HG03575 (cell line): ENCODE results near the gene RNF11.

Experiments used
- ATAC-seq: cut with Tn5 transposase; IDR thresholded peaks from one replicate; pipeline ENCODE4 v1.9.1; 2021; ENCODE audit not compliant: unreplicated experiment, insufficient number of reproducible peaks, low FRiP score; ENCODE audit errors: extremely low read depth

RNF11 gene

DNA sequence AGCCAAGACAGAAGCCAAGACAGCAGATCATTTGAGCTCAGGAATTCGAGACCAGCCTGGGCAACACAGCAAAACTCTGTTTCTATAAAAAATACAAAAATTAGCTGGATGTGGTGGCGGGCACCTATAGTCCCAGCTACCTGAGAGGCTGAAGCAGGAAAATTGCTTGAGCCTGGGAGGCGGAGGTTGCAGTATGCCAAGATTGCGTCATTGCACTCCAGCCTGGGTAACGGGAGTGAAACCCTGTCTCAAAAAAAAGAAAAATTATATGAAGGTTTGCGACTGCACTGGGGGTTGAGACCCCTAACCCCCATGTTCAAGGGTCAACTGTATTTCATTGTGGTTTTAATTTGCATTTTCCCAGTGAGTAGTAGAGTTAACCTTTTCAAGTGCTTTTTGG lies 16.3 kb downstream of the RNF11 start:
- ATAC-seq, result no peak

DNA sequence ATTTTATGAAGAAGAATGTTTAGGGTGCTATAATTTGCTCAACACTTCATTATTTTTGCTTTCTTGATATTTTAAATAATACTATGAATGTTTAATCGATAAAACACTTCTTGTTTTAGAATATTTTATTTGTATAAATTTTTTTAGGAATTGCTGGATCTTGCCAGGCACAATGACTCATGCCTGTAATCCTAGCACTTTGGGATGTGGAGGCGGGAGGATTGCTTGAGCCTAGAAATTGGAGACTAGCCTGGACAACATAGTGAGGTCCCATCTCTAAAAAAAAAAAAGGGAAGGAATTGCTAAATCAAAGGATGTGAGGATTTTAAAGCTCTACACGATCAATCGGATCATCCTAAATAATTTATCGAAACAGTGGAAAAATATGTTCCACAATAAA lies 17.6 kb downstream of the RNF11 start:
- no peak for ATAC-seq

DNA sequence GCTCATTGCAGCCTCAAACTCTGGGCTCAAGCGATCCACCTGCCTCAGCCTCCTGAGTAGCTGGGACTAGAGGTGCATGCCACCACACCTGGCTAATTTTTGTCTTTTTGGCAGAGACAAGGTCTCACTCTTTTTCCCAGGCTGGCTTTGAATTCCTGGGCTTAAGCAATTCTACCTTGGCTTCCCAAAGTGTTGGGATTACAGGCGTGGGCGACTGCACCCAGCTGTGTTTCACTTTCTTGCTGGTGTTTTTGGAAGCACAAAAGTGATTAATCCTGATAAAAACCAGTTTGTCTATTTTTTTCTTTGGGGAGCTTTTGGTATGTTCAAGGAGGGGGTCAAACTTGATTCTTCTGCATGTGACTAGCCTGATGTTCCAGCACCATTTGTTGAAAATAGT lies 19.3 kb downstream of the RNF11 start:
- ATAC-seq, result no peak

DNA sequence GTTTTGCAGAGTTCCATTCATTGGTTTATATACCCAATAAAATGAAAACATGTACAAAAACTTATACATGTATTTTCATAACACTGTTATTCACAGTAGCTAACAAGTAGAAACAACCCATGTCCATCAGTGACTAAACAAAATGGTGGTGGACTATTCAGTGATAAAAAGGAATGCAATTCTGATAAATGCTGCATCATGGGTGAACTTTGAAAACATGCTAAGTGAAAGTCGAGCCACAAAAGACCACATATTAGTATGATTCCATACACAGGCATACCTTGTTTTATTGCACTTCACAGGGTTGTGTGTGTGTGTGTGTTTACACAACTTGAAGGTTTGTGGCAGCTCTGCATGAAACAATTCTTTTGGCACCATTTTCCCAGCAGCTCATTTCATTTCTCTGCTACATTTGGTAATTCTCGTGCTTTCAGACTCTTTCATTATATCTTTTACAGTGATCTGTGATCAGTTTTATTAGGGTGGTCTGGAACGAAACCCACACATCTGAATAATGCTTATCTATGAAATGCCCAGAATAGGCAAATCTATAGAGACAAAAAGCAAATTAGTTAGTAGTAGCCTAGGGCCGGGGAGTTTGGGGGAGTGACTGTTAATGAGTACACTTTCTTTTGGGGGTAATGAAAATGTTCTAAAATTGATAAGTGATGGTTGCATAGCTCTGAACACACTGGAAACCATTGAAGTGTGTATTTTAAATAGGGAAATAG lies 27.2 kb downstream of the RNF11 start:
- ATAC-seq, result no peak

DNA sequence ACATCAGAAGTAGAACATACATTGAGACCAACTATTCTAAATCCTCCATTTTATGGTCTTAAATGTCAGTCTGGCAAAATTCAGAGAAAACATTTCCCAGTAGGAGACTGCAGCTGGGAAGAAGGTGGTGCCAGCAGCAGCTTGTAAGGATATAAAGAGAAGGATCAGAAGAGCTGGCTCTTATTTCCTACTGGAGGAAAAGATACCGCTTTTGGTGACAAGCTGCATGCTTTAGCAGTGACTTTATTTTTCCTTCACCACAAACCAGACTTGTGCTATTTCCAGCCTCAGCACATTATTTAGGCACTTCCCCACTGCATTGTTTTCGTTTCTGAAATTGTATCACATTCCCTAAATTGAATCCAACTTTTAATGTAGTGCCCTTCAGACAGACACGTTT lies 28.4 kb downstream of the RNF11 start:
- ATAC-seq, result no peak

DNA sequence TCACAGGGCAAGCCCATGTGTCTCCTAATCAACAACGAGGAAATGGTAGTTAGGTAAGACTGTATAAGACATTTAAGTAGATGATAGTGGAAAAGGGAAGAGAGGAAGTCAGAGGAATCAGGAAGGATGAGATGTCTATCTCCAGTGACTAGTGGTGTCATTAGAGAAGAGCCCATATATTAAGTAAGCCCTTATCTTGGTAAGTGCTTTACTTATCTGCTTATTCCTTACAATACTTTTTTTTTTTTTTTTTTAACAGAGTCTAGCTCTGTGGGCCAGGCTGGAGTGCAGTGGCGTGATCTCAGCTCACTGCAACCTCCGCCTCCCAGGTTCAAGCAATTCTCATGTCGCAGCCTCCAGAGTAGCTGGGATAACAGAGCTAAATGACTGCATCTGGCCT lies 29.5 kb downstream of the RNF11 start:
- ATAC-seq, result no peak

DNA sequence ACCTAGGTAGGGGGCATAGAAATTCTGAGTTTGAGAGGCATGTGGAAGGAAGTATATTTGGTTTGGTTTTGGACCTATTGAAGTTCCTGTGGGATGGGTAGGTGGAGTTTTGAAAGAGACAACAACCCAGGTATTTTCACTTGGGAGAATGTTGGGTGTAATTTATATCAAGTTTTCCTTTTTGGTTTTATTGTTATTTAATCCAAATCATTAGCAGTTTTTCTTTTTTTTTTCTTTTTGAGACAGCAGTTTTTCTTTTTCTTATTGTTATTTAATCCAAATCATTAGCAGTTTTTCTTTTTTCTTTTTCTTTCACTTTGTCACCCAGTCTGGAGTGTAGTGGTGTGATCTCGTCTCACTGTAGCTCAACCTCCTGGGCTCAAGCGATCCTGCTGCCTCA lies 30.1 kb downstream of the RNF11 start:
- no peak for ATAC-seq

DNA sequence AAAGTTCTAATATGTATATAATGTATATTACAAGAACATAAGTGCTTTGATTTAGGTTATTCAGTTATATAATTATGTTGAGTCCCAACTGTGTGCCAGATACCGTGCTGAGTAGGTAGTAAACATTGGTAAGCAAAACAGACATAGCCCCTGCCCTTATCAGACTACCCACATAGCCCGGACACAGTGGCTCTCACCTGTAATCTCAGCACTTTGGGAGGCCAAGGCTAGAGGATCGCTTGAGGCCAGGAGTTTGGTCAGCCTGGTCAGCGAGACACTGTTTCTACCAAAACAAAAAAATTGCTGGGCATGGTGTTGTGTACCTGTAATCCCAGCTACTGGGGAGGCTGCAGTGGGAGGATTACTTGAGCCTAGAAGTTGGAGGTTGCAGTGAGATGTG lies 30.7 kb downstream of the RNF11 start:
- no peak for ATAC-seq

DNA sequence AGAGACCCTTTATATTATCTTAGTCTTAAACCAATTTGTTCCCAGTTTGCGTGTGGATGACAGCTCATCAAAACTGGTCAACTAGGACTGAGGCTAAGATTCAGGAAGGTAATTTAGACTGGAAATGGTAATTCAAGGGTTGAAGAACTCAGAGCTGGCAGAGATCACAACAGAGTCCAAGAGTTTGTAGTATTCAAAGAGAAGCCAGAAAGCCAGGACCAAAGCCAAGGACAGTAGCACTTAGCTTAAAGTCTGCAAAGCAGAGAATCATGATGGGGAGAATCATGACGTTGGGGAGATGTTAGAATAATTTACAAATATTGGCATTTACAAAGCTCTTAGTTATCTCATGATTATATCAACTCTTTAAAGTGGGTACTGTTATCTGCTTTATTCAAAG lies 32.6 kb downstream of the RNF11 start:
- no peak for ATAC-seq

DNA sequence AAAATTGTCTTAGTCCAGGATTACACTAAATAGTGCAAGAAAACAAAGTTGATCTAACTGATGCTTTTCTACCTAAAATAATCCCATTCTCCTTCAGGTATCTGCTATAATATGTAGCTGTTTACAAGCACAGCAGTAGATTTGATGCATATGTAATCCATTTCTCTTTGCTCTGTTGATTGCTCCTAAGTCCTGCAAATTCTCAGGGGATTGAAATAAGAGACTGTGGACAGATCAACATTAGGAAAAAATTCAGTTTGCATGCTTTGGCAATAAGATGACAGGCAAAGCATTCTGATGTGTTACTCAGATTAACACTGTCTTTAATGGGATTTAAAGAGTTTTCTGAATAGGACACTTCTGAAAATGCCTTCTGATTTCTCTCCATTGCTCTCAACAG lies 34.7 kb downstream of the RNF11 start:
- ATAC-seq, result no peak

DNA sequence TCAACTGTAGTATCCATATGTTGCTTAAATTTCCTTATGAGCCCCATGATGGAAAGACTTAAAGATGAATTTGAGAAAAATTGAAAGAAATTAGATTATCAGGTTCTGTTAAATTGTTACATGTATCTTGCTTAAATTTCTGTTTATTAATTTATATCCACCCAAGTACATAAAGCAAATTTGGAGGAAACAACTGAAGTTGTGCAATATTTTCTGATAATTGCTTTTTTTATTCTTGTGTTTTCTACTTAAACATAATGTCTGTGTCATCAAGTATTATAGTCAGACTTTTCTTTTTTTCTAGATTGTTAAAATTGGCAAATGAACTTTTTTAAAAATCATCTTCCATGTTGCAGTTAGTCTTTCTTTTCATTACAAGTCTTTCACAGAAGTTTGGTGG lies 36.8 kb downstream of the RNF11 start:
- ATAC-seq, result no peak

DNA sequence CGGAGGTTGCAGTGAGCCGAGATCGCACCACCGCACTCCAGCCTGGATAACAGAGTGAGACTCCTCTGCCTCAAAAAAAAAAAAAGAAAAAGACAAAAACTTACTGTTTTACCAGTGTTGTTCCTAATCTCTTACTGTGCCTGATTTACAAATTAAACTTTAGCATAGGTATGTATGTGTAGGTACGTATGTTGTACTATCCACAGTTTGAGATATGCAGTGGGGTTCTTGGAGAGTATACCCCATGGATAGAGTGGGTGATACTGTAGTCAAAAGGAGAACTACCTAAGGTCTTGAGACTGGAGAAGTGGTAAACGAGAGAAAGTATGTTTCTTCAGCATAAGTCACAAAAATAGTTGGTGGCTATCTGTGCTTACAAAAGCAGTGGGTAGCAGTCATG lies 38.6 kb downstream of the RNF11 start:
- no peak for ATAC-seq

DNA sequence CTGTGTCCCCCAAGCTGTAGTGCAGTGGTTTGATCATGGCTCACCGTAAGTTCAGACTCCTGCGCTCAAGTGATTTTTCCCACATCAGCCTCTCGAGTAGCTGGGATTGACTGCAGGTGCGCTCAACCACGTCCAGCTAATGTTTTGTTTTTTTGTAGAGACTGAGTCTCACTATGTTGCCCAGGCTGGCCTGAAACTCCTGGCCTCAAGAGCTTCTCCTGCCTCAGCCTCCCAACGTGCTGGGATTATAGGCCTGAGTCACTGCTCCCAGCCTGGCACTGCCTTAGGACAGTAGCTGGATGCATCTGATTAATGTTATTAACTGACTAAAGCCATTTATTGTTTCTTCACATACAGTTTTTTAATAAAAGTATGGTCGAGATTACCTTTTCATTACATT lies 40.2 kb downstream of the RNF11 start:
- ATAC-seq, result no peak

DNA sequence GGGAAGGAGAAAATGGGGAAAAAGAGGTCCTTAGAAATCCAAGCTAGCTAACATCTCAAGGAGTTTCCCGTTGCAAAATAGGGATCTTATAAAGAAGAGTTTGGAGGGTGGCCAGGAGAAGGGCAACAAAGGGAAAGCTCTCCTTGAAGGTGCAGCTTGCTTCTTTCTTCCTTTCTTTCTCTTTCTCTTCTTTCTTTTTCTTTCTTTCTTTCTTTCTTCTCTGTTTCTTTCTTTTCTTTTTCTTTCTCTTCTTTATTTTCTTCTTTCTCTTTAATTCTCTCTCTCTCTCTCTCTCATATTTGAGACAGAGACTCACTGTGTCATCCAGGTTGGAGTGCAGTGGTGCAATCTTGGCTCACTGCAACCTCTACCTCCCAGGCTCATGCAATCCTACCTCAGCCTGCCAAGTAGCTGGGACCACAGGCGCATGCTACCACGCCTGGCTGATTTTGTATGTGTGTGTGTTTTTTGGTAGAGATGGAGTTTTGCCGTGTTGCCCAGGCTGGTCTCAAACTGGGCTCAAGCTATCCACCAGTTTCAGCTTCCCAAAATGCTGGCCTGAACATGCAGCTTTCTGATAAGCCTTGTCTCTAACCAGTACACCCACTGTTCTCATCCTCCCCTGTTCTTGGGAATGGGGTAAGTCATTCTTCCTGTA lies 44.4 kb downstream of the RNF11 start:
- ATAC-seq, result no peak

DNA sequence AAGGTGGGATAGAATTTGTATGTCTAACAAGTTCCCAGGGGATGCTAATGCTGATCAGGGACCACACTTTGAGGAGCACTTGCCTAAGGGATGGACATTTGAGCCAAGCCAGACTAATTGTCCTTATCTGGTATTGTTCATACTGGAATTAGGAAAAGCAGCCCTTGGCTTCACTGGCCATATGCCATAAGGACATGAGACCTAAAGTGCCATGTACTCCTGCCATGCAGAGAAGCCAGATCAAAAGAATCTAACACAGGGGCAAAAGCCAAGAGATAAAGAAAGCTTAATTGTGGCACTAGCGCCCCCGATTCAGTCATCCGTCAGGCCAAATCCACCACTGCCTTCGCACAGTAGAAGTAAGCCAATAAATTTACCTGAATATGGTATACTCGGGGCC lies 45.7 kb downstream of the RNF11 start:
- ATAC-seq, result no peak

DNA sequence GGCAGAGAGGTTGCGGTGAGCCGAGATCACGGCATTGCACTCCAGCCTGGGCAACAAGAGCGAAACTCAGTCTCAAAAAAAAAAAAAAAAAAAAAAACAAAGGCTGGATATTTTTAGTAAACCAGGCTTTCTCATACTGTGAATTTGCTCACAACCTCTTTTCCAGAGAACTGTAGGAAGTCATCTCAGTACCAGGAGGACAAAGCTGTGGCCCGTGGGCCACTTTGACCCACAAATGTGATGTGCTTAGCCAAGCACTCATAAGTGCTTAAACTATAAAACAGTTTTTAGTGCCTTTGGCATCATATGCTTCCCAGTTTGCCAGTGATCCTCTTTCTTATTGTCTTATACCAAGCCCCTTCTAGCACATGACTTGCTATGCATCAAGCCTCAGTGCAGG lies 46.5 kb downstream of the RNF11 start:
- no peak for ATAC-seq

DNA sequence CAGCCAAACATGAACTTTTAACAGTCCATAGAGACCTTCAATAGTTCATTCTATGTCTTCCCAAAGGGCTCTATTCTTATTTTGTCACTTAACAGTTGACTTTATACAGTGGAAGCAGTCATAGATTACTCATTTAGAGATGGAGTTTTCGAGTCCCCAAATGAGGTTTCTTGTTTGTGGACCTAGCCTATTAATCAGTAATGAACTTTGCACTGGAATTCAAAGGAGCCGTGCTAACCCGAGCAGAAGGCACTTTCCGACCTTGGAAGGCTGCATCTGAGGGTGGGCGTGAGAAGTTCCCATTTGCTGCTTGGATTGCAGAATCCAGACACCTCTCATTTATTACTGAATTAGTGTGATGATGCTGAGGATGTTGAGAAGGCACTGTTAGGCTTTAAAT lies 47.9 kb downstream of the RNF11 start:
- ATAC-seq, result no peak

DNA sequence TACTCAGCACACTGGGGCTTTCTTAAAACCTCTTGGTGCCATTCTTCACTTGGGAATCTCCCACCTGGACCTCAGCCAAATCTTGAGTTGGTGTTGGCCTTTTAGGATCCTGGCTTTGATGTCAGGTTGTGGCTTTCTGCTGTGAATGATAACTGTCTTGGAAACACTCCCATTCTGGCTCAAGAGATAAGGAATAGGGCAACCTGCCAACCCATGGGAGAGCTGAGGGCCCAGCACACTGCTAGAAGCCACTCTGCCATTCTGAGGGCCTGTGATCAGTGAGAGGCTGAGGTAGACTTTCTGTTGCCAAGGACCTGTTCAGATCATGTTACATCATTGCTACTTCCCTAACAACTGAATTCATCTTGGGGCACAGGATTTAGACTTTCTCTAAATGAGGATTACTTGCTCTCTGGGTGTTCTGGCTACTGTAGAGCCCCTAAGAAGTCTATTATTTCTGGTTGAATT lies 48.4 kb downstream of the RNF11 start:
- ATAC-seq, result no peak

DNA sequence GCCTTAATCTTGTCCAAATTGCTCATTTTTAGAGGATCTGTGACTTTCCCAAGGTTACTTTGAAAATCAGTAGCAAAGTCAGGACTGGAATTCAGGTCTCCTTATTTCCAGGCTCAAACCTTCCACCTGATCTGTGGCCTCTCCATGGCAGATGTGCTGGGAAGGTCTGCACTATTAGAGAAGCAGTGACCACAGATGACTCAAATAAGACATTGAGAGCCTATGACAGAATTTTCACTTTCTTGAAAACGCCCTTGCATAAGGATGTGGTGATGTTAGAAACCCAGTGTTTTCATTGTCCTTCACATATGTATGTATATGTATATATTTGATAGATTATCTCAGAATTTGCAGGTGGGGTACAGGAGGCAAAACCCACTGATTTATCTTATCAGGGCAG lies 49.0 kb downstream of the RNF11 start:
- ATAC-seq, result peak; percentile 89

DNA sequence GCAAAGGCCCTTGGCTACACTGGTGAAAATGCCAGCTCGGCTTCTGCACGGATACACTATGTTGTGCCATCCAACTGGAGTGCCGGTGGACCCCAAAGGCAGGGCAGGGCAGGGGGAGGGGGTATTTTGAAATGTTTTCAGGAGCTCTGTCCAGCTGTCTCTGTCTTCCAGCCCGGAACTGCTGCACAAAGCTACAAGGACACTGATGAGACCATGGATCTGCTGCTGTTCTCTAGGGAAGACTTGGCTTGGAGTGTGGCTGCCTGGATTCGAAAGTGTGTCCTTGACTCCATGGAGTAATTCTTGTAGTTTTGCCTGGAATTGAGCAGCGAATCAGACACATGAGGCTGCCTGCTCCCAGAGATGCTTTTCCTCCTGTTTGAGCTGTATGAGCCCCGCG lies 51.9 kb downstream of the RNF11 start:
- ATAC-seq, result no peak

DNA sequence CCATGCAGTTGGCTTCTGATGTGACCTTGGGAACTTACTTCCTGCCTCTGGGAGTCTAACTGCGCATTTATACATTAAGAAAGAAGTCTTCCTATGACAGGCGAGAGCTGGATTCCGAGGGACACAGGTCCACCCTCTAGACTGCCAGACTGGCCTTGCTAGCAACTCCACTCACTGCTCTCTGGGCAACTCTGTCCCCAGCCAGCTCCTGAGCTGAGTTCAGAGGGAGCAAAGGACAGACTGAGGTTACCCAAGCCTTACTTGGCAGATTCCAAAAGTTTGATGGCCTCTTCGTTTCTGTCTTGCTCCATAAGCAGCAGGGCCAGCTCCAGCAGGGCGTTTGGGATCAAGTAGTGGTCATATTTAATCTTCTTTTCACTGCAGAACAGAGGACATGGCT lies 52.5 kb downstream of the RNF11 start:
- ATAC-seq, result no peak
